ENCODE results near the gene CYB5R3. TPM values are rescaled to one million over a fixed set of nuclear protein-coding genes. Genes with fewer than 3 reads are reported as not detected.

Gene CYB5R3
- total and polyA plus RNA-seq, 2 donors (not counting 3 experiments of a cell fraction or from before 2014, with no cell fraction given) = 217 to 263 TPM

DNA sequence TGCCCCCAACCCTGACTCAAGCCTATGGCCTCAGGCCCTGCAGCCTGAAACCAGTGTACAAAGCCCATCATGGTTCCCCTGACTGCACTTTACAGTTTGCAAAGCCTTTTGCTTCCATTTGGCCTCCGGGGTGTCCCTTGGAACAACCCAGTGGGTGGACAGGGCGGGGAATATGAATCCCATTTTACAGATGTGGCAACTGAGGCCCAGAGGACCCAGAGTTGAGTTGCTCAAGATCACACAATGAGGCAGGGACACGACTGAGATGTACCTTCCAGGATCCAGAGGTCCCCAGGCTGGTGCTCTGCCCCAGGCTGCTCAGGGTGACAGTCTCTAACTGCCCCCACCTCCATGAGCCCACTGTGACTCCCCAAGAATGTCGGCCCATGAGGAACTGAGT, 29.1 kb downstream of the CYB5R3 start:
- TF ChIP-seq EZH2 (IDR thresholded peaks at IDR 0.05; ENCODE audit: borderline replicate concordance, low read depth, low read length, severe bottlenecking) = no peak
- TF ChIP-seq POLR2A (IDR thresholded peaks at IDR 0.05; ENCODE audit: low read depth, low read length) = no peak
- TF ChIP-seq POLR2AphosphoS5 (IDR thresholded peaks at IDR 0.05; ENCODE audit: insufficient read depth, low read depth, low read length) = no peak
- TF ChIP-seq FOS (IDR thresholded peaks at IDR 0.05; ENCODE audit: borderline replicate concordance, insufficient read depth, low read length) = no peak
- TF ChIP-seq, protein P1, sequence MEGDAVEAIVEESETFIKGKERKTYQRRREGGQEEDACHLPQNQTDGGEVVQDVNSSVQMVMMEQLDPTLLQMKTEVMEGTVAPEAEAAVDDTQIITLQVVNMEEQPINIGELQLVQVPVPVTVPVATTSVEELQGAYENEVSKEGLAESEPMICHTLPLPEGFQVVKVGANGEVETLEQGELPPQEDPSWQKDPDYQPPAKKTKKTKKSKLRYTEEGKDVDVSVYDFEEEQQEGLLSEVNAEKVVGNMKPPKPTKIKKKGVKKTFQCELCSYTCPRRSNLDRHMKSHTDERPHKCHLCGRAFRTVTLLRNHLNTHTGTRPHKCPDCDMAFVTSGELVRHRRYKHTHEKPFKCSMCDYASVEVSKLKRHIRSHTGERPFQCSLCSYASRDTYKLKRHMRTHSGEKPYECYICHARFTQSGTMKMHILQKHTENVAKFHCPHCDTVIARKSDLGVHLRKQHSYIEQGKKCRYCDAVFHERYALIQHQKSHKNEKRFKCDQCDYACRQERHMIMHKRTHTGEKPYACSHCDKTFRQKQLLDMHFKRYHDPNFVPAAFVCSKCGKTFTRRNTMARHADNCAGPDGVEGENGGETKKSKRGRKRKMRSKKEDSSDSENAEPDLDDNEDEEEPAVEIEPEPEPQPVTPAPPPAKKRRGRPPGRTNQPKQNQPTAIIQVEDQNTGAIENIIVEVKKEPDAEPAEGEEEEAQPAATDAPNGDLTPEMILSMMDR (IDR thresholded peaks at IDR 0.05; ENCODE audit: extremely low read depth in 1 of 2, insufficient read depth in 1 of 2, low read depth in 1 of 2, low read length in 2 of 2) = no peak
- no peak for TF ChIP-seq JUN (IDR thresholded peaks at IDR 0.05; ENCODE audit: borderline replicate concordance, insufficient read depth, insufficient read length, low read depth)
- TF ChIP-seq, protein P2, sequence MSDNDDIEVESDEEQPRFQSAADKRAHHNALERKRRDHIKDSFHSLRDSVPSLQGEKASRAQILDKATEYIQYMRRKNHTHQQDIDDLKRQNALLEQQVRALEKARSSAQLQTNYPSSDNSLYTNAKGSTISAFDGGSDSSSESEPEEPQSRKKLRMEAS (IDR thresholded peaks at IDR 0.05; ENCODE audit: insufficient read depth, insufficient read length) = no peak
- TF ChIP-seq MYC (IDR thresholded peaks at IDR 0.05; ENCODE audit: low read depth, low read length) = no peak
- no peak for TF ChIP-seq GATA2 (IDR thresholded peaks at IDR 0.05; ENCODE audit: insufficient read depth, insufficient read length, low read depth, low read length)
- BruUV-seq (replicated peaks) = no TSS peak
- H3K4me2 ChIP-seq (ENCODE audit: insufficient read depth, low read length) = no peak overlapping the region
- H3K4me1 ChIP-seq (ENCODE audit: control insufficient read depth, extremely low read depth, insufficient read depth, low read length) = peaks cover 4% of the 10 kb centered on the region
- CTCF ChIA-PET = interaction anchor here (1.7 to 4.2 kb wide), 4 partner anchors 12 to 470 kb away, joined by 4 to 40 read pairs (median 16); partner anchors contain the start of gene CYB5R3
- FAIRE-seq = no peak
- dilution Hi-C loops (cut with MboI; ENCODE audit: extremely low pct_ligation_motif_present, low sequenced_read_pairs) = no loop called here
- H3K9ac ChIP-seq (replicated peaks; ENCODE audit: extremely low read depth, insufficient read depth, low read length) = no peak overlapping the region
- intact Hi-C loops (cut with micrococcal nuclease) = no loop called here
- peaks cover 2 to 13% of the 10 kb centered on the region in 2 experiments for H3K36me3 ChIP-seq (ENCODE audit: control insufficient read depth in 2 of 2, extremely low read depth in 1 of 2, insufficient read depth in 2 of 2, low read length in 2 of 2)
- H3K4me3 ChIP-seq (replicated peaks in 1 of 3; ENCODE audit: insufficient read depth in 1 of 3, low read depth in 1 of 3, low read length in 3 of 3) = no peak overlapping the region
- H3K9me1 ChIP-seq (replicated peaks; ENCODE audit: control insufficient read depth, extremely low read depth, insufficient read depth, low read length) = no peaks in the 10 kb centered on the region
- H2AFZ ChIP-seq (ENCODE audit: low read depth, low read length) = no peak overlapping the region
- POLR2A ChIA-PET = no interaction called here
- H3K27me3 ChIP-seq (ENCODE audit: control insufficient read depth in 2 of 2, insufficient read depth in 2 of 2, low read length in 2 of 2) = no peaks in the 10 kb centered on the region
- H3K79me2 ChIP-seq (ENCODE audit: control insufficient read depth, insufficient read depth, low read length) = no peaks in the 10 kb centered on the region
- no peaks in the 10 kb centered on the region for H3K9me3 ChIP-seq (replicated peaks; ENCODE audit: control insufficient read depth, insufficient read depth, low read length)
- H3K27ac ChIP-seq (ENCODE audit: insufficient read depth, low read depth, low read length) = no peak overlapping the region
- H4K20me1 ChIP-seq (replicated peaks; ENCODE audit: control insufficient read depth, extremely low read depth, insufficient read depth, low read length) = no peaks in the 10 kb centered on the region
- no peak for DNase-seq (ENCODE audit: low read depth, low spot score)

All from endothelial cell of umbilical vein (primary cell).